Stimulated activated CD4-positive, alpha-beta T cell treated with anti-CD3 and anti-CD28 coated beads, Interleukin-4, amount 100 ng/mL, for 1 hour (primary cell): ENCODE measurements around the gene RTN4R.
A peak's percentile ranks its signal among the peaks of the same experiment; 100 is the strongest.

Experiments
- DNase-seq: peaks from one replicate; pipeline ENCODE4 v3.0.0-alpha.2; 2020

Gene RTN4R

DNA sequence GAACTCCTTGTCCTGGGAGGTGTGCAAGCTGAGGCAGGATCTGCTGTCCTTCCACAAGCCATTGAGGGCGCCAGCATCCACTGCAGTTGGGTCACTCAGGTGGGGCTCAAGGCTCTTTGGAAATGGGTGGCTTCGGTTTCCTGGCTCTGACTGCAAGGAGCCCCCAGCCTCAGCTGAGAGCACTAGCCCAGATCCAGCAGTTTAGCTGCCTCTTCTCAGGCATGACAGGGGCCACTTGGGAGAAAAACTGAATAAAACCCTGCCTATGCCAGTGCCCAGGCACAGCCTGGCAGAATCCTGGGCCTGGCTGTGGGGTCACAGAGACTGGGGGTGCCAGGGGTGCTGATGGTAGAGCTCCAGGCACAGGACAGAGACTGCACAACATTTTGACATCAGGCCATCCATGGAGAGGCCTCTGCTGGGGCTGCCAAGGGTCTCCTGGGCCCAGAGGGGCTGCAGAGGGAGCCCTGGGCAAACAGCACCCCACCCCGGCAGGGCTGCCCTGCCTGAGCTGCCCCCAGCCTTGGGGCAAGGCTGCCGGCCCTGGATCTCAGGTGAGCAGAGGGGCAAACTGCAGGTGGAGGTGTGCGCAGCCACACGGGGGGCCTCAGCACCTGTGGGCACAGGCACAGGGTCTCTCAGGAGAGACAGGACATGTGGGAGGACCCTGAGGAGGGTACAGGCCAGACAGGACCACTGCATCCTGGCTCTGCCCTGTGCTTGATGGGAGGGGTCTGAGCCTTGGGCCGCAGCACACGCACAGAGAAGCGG, 28.3 kb downstream of the RTN4R start:
- no peak for DNase-seq

DNA sequence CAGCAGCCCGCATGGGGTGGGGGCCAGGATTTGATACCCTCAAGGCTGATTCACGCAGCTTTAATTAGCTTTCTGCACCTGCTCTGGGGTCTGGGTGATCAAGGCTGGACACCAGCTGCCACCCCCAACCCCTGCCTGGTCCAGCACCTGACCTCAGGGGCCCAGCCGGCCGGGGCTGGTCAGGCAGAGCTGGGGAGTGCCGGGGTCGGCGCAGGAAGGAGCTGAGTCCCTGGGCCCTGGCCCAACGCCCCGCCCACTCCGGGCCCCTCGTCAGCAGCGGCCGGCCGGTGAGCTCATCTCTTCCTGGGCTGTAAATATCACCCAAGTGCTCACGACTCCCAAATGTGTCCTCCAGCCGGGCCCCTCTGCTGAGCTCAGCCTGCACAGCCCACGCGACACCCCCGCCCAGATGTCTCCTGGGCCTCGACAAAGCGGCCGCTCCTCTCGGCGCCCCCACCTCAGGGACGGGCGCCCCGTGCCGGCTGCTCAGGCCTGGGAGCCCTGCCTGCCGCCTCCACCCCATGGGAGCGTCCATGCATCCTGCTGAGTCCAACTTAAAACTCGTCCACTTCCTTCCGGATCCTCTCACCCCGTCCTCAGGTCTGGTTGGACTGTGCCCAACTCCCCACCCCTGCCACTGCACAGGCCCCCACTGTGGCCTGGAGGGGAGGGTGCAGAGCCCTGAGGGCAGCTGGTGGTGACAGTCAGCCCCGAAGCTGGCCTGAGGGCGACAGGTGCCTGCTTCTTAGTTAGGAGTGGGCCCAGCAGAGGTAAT, 29.0 kb downstream of the RTN4R start:
- no peak for DNase-seq

DNA sequence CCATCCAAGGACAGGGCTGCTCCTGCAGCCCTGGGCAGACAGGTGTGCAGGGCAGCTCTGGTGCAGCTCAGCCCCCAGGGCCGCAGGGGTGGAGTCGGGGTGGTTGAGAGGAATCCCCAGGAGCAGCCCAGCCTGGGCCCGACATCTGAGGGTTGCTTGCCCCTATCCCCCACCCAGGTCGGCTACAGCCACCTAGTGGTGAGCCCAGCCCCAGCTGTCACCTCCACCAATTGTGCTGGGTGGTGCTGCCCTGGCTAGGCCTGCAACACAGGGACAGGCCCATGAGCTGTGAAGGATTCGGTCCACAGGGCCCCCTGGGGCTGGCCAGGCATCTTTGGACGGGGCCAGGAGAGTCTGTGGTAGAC, 29.6 kb downstream of the RTN4R start:
- peak; percentile 53 for DNase-seq

DNA sequence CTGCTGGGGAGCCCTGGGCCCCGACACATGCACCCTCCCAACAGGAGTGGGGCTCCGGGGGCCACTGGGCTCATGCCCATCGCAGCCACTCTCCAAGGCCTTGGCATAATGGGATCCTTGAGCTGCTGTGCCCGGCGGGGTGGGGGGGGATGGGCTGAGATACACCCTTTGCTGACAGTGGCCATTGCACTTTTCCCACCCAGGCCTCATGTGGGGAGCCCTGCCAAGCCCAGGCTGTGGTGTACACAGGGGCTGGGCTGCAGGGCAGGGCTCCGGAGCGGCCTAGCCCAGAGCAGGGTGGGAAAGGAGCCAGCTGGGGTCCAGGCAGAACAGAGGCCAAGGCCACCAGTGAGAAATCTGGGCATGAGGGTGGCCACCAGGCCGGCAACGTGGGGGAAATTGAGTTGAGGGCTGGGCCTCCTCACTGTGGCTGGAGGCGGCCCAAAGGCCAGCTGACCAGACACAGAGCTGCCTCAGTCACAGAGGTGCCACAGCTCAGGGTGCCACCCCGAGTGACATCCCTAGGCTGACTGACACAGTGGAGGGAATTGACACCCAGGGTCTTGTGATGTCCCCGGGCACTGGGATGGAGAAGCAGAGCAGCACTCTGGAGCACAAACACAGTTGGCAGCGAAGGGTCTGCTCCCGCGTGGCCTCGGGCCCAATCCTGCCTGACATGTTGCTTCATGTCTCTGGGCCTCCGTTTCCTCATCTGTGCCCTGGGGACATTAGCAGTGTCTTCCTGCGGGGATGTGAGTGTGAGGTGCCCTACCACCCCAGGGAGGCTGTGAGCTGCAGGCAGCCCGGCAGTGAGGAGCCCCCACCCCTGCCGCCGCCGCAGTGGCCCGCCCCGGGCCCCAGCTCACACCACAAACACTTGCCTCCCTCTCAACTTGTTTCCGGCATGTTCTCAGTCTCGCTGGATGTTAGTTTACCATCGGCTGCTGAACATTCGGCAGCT, 30.4 kb downstream of the RTN4R start:
- no peak for DNase-seq

DNA sequence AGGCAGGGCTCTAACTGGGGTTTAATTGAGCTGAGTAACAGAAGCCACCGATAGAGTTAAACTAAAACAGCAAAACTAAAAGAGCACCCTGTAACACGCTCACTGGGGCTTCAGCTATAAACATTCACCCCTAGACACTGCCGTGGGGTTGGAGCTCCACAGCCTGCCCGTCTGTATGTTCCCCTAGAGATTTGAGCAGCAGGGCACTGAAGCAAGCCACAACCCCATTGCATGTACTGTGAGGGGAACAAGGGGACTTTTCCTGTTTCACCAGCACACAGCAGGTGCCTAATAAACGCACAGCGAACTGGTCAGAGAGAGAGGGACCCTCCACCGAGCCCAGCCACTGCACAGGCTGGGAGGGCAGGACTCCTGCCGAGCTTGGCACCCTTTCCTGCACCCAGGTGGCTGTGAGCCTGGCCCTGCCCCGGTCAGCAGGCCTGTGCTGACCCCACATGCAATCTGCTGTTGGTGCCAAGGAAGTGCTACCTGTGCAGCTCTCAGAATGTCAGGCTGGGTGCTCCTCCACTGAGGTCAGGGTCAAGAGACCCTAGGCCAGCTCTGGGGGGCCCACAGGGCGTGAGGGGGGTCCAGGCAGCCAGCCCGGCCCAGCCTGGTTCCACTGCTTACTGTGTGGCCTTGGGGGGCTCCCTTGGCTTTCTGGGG, 31.9 kb downstream of the RTN4R start:
- DNase-seq: no peak

DNA sequence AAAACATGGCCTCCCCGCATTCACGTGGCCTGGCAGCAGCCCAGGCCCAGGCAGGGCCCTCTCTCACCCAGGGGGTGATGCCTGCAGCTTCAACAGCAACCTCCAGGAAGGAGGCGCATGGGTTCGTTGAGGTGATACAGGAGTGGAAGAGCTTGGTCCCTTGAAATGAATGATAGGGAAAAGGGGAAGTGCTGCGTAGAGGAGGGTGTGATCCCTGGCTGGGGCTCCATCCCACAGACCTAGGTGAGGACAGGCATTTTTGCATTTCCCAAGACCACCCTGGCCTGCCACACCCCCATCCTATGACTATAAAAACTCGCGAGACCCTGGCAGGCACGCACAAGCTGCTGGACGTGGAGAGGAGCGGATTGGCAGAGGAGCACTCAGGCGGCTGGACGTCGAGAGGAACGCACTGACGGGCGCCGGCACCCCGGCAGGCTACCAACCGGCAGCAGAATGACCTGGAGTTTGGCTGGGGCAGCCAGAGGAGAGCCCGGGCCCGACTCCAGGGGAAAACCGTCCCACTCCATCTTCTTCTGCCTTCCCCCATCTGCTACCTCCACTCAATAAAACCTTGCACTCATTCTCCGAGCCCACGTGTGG, 32.6 kb downstream of the RTN4R start:
- DNase-seq: no peak

DNA sequence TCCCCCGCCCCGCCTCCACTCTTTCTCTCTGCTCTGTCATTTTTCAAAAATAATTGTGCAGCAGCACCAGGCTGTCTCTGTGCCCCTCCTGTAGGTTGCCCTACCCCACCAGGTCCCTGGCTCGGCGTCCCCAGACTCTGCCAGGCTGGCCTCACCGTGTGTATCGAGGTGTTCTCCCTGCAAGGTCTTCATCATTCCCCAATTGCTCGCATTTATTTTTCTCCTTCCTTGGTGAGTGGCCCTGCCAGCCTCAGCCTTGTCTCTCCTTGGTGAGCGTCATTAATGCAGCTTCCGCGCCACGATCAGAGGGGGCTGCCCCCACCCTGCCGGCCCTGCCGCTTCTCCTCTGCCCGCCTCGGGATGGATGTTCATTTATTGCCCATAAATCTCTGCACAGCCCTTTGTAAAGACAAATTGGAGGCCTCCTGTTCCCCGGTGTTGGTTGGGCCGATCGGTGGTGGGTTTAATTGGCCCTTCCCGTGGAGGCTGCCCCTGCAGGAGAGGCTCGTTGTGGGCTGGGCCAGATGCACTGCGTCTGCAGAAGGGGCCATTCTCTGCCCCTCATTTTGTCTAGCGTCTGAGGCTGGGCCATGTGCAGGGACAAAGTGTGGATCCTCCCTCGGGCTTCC, 33.2 kb downstream of the RTN4R start:
- no peak for DNase-seq

DNA sequence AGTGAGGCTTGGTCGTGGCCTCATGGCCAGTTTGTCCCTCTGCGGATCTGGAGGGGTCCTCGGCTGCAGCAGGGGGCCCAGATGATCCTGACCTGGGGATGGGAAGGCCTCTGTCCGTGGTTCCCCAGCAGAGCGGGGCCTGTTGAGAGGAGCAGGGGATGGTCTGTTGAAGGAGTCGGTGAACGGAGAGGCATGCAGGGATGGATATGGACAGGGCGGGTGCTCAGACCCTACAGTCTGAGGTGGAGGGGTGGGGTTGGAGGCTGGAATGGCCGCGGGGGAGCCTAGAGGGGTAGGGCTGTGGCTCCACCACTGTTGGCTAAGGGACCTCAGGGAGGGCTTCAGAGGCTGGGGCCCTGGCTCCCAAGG, 33.8 kb downstream of the RTN4R start:
- no peak for DNase-seq

DNA sequence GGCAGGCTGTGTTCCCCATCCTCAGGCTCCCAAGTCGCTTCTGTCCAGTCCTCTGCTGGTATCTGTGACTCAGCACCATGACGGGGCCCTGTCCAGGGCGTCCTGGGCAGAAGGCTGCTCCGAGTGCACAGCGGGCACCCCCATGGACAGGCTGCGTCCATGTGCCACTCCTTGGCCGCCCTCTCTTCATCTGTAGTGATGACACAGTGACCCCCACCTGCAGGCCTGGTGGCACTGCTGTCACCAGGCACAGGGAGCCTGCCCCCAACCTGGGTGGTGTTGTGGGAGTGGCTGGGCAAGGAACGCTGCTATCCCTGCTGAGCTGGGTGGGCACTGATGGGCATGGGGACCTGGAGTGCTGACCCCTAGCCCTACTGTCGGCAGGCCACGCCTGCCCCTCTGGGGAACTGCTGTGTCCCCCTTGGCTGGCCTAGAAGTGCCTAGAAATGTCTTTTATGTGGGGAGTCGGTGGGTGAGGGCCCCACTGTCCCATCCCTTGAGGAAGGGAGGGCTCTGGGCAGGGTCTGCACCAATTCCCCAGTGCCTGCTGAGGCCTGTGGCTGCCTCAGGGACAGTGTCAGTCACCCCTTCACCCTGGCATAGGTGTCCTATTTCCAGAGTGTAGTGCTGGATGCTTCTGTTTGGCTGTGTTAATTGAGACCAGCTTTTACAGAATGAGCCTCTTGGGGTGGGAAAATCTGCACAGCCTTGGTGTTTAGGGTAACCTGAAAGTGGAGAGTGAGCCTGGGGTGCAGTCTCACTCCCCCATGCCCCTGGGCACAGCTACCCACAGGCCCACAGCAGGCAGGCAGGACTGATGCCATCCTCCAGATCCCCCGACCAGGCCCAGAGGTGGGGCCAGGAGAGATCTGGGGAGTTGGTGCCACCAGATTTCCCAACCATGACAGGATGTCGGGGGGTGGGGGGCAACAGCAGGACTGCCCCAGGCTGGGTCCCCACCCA, 34.5 kb downstream of the RTN4R start:
- no peak for DNase-seq

DNA sequence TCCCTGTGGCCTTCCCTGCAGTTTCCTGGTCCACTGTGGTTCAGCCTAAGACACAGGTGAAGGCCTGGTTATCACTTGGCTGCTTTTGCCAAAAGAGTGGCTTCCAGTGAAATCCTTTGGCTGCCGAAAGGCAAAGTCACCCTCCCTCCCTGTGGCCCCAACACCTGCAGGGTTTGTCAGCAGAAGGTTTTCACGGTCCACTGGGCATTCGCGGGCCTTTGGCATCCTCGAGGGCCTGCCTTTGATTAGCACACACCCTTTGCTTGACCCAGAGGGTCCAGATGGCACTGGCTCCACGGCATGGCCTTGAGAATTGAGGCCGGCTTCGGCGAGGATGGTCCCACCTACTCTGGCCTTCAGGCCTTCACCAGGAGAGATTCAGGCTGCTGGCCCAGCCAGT, 35.3 kb downstream of the RTN4R start:
- no peak for DNase-seq

DNA sequence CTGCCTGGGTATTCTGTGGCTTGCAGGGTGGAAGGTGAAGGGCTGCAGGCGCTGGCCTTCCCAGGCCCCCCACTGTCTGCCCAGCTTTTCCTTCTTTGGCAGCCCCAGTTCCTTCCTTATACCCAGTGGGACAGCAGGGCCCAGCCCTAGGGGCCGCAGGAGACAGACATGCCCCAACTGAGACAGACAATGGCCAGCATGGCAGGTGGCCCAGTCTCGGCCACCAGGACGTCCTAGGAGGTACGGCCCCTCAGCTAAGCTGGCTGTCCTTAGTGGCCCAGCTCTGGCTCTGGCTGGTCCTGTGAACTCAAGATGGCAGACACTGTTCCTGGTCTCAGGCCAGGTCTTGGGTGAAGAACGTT, 35.9 kb downstream of the RTN4R start:
- no peak for DNase-seq

DNA sequence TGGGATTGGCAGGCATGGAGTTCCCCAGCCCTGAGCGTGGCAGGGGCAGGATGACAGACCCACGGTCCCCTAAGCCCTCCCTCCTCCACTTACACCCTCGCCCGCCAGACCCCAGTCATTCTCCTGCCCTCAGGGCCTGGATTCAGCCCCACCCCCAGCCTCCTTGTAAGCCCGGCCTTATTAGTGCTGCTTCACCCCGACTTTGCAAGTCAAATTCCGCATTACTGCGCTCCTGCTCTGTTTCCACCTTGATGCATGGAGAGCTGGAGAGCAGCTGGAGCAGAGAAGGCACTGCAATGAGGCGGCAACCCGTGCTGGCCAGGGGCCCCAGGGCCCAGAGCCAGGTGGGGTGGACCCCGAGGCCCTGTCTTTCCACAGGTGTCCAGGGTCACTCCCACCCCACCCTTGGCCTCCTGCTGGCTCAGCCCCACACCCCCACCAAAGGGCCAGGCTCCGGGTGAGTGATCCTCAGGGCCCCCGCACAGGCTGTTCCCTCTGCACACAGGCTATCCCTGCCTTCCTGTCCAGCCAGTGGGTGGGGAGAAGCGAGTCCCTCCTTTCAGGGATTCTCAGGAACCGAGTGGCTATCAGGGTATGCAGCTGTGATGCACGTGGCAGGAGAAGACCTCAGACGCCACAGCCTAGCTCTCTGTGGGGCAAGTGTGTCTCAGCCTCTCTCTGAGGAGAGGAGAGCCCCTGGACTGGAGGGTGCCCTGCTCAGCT, 36.4 kb downstream of the RTN4R start:
- DNase-seq: no peak

DNA sequence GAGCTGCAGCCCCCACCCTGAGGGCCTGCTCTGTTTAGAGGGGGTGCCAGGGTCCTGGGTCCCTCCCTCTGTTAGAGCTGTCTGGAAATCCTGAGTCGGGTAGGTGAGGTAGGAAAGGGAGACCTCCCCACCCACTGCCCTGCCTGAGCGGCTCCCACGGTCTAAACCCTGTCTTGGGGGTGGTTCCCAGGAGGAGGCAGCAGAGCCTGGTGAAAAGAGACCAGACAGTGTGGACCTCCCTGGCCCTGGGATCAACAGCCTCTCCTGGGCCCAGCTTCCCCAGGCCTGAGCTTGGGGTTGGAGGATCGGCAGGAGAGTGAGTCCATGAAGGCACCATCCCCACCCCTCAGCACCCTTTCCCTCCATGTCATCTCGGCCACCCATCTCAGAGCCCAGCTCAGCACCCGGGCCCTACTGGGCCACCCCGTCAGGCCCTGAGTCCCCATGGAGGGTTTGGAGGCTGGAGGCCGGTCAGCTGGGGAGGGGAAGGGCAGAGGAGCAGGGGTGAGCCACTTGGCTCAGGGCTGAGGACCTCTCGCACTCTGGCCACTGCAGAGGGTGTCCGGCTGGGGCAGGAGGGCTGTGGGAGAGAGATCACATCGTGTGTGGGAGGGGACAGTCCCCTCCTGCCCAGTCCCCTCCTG, 37.2 kb downstream of the RTN4R start:
- DNase-seq: no peak

DNA sequence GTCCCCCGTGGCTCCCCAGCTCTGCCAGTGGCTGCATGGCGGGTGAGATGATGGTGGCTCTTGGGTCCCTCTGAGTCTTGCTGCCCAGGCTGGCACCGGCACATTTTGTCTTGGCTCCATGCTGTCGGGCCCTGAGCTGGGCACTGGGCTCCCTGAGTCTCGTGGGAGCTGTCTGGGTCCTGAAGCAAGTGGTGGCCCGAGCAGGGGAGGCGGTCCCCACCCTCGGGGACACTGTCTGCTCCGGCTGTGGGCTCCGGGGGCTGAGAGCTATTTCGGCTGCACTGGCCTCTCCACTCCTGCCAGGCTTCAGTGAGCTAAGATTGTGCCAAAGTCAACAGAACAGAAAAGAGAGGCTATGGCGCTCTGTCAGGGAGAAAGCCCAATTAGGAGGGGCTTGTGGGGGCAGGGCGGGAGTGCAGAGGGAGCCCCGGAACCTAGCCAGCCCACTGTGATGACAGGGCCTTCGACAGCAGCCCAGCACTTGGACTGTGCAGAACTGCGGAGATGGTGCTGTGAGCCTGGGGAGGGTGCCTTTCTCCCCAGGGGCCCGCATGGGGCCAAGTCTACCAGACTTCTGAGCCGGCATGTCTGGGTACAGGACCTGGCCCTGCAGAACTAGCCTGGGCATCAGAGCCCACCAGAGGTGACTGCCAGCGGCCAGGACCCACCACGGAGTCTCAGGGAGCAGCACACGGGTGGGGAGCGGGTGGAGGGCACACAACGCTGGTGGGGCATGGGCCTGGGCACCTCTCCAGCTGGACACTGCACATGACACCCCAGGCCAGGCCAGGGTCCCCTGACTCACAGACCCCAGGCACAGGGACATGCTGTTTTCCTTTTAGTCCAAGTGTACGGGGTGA, 38.0 kb downstream of the RTN4R start:
- no peak for DNase-seq

DNA sequence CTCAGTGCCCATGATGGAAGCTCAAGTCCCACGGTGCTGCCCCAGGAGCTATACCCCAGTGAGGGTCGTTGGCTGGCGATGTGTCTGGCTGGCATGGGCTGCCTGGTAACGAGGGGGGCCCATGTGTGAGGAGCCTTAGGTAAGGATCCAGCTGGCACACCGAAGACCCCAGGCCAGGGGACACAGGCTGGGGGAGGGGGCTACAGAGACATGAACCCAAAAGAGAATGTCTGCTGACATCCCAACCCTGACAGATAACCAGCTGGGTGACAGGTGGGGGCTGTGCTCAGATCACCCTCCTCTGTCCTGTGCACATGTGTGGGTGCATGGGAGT, 39.2 kb downstream of the RTN4R start:
- DNase-seq: no peak

DNA sequence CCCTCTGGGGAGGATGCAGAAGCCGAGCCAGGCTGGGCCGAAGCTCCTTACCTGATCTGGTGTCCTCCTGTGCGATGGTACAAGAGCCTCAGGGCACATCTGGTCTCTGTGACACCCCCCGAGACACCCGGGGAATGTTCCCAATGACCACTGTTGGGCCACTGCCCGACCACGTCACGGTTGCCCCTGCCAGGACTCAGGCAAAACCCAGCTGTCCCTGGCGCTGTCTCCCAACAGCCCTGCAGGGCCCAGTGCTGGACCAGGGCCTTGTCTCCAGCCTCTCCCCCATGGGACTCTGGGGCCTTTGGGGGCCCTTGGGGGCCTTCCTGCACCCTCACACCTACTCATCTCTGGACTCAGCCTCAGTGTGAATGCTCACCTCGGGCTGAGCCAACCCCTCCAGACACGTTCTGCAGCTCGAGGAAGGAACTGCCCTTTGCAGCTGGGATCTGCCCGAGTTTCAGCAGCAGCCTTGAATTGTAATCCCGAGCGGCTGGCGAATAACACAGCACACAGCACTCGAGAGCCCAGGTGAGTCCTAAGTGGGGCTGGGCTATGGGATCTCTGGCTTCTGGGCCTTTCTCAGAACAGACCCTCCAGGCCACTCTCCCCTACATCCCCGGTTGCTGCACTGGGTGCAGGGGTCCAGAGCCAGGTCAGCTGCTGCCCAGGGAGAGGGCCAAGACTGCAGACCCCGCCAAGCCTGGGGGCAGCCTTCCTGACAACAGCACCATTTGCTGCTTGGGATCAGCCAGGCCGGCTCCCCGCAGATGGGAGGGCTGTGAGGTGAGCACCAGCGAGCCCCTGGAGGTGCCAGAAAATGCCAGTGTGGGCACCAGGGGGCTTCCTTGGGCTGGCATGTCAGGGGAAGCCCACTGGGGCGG, 39.8 kb downstream of the RTN4R start:
- no peak for DNase-seq

DNA sequence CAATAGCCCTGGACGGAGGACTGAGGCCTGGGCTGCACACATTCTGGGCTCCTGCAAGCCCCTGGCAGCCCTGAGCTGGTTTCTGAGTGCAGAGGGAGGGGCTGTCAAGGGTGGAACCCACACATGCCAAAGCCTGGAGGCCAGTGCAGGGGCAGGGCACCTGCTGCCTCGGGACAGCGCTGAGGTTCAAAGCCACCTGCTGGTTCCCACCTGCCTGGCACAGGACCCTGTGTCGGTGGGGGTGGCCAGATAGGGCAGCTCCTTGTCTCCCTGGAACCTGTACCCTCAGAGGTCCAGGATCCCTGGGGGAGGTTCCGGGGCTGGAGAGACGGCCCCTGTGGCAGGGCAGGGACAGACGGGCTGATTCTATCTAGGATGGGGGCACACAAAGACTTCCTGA, 40.8 kb downstream of the RTN4R start:
- DNase-seq: no peak
